Liver (tissue), 9 donors: ENCODE measurements around the gene AIMP1. TPM values are rescaled to one million over a fixed set of nuclear protein-coding genes. Genes with fewer than 3 reads are reported as not detected.
A peak's percentile ranks its signal among the peaks of the same experiment; 100 is the strongest.

Source experiments
- DNase-seq: peaks from one replicate; pipeline ENCODE4 v3.0.0-alpha.2; 2017; ENCODE audit warnings: low spot score
- H3K27ac ChIP-seq, 2 donors: one replicate each; pipeline ENCODE4 v1.7.0; 2013; ENCODE audit warnings: inconsistent platforms in 2 of 2, low read length in 2 of 2, control low read depth in 1 of 2, low read depth in 1 of 2, mild to moderate bottlenecking in 1 of 2
- H3K27me3 ChIP-seq, 4 donors: one replicate each; pipeline versions ENCODE4 v1.6.1 to v1.7.0; 2013; ENCODE audit warnings: low read length in 3 of 4, inconsistent platforms in 1 of 4, mild to moderate bottlenecking in 1 of 4, moderate library complexity in 1 of 4; ENCODE audit not compliant: control insufficient read depth in 4 of 4, insufficient read depth in 4 of 4
- H3K36me3 ChIP-seq, 4 donors: one replicate each; pipeline versions ENCODE4 v1.6.1 to v1.7.0; 2013; ENCODE audit warnings: low read length in 3 of 4, mild to moderate bottlenecking in 3 of 4, low read depth in 1 of 4, moderate library complexity in 1 of 4; ENCODE audit not compliant: control insufficient read depth in 4 of 4, insufficient read depth in 3 of 4
- H3K4me1 ChIP-seq, 4 donors: one replicate each; pipeline versions ENCODE4 v1.6.1 to v1.7.0; 2013; ENCODE audit warnings: low read length in 3 of 4, mild to moderate bottlenecking in 3 of 4, moderate library complexity in 1 of 4; ENCODE audit not compliant: control insufficient read depth in 4 of 4, insufficient read depth in 4 of 4
- H3K4me3 ChIP-seq, 3 donors: one replicate each; pipeline versions ENCODE4 v1.6.1 to v1.7.0; 2013; ENCODE audit warnings: low read length in 3 of 3, control low read depth in 1 of 3, low read depth in 1 of 3, mild to moderate bottlenecking in 1 of 3
- H3K9ac ChIP-seq, 2 donors: one replicate each; pipeline ENCODE4 v1.7.0; 2013; ENCODE audit warnings: low read length in 2 of 2, mild to moderate bottlenecking in 2 of 2, moderate library complexity in 2 of 2, control low read depth in 1 of 2, low read depth in 1 of 2
- H3K9me3 ChIP-seq, 4 donors: one replicate each; pipeline versions ENCODE4 v1.6.1 to v1.7.0; 2013; ENCODE audit warnings: low read length in 3 of 4; ENCODE audit not compliant: control insufficient read depth in 4 of 4
- EGR1 ChIP-seq, 2 donors: IDR thresholded peaks; 2 replicates each; pipeline ENCODE4 v1.6.1; 2016 to 2018; ENCODE audit warnings: antibody characterized with exemption in 2 of 2, low read depth in 2 of 2
- FOXA1 ChIP-seq: IDR thresholded peaks from 2 replicates; pipeline ENCODE4 v1.6.1; 2016; ENCODE audit warnings: antibody characterized with exemption
- FOXA2 ChIP-seq: IDR thresholded peaks from 2 replicates; pipeline ENCODE4 v1.6.1; 2016; ENCODE audit warnings: antibody characterized with exemption
- GABPA ChIP-seq, 2 donors: IDR thresholded peaks in 1 of 2; conservative IDR thresholded peaks in 1 of 2; 2 replicates each; pipeline ENCODE4 v1.6.1; 2016; ENCODE audit warnings: antibody characterized with exemption in 2 of 2, mild to moderate bottlenecking in 1 of 2, moderate library complexity in 1 of 2
- HNF4A ChIP-seq, 2 donors: conservative IDR thresholded peaks; 2 replicates each; pipeline ENCODE4 v1.6.1; 2016; ENCODE audit warnings: antibody characterized with exemption in 2 of 2, mild to moderate bottlenecking in 2 of 2
- HNF4G ChIP-seq: IDR thresholded peaks from 2 replicates; pipeline ENCODE4 v1.6.1; 2016; ENCODE audit warnings: antibody characterized with exemption
- JUND ChIP-seq, 2 donors: IDR thresholded peaks; 2 replicates each; pipeline ENCODE4 v1.6.1; 2016; ENCODE audit warnings: antibody characterized with exemption in 2 of 2
- MAX ChIP-seq: IDR thresholded peaks from 2 replicates; pipeline ENCODE4 v1.6.1; 2016; ENCODE audit warnings: antibody characterized with exemption
- NR2F2 ChIP-seq: IDR thresholded peaks from 2 replicates; pipeline ENCODE4 v1.6.1; 2016; ENCODE audit warnings: antibody characterized with exemption
- RAD21 ChIP-seq, 2 donors: IDR thresholded peaks; 2 replicates each; pipeline ENCODE4 v1.6.1; 2016; ENCODE audit warnings: antibody characterized with exemption in 2 of 2, mild to moderate bottlenecking in 2 of 2
- REST ChIP-seq: IDR thresholded peaks from 2 replicates; pipeline ENCODE4 v1.6.1; 2016; ENCODE audit warnings: antibody characterized with exemption, mild to moderate bottlenecking
- RXRA ChIP-seq, 2 donors: IDR thresholded peaks; 2 replicates each; pipeline ENCODE4 v1.6.1; 2017 to 2018; ENCODE audit warnings: antibody characterized with exemption in 2 of 2, mild to moderate bottlenecking in 1 of 2
- SP1 ChIP-seq: IDR thresholded peaks from 2 replicates; pipeline ENCODE4 v1.6.1; 2018; ENCODE audit warnings: antibody characterized with exemption, mild to moderate bottlenecking
- TAF1 ChIP-seq: conservative IDR thresholded peaks from 2 replicates; pipeline ENCODE4 v1.6.1; 2016; ENCODE audit warnings: antibody characterized with exemption, mild to moderate bottlenecking
- YY1 ChIP-seq: IDR thresholded peaks from 2 replicates; pipeline ENCODE4 v1.6.1; 2016; ENCODE audit warnings: antibody characterized with exemption, mild to moderate bottlenecking
- ZBTB33 ChIP-seq: IDR thresholded peaks from 2 replicates; pipeline ENCODE4 v1.6.1; 2016; ENCODE audit warnings: antibody characterized with exemption
- polyA plus RNA-seq, 2 donors: library from polyadenylated mRNA; stranded (reverse) in 1 of 2; unstranded in 1 of 2; fragments of 200-250 nt in 1 of 2; fragments of >200 nt in 1 of 2; fragmentation: Nextera tagmentation in 1 of 2; extraction: Ambion mirVana in 1 of 2; gene quantifications; one replicate each; pipeline versions ENCODE4 v1.2.1 to v1.2.3, GENCODE V29; 2013 to 2015
- total RNA-seq, 2 donors: library from RNA; depleted of rRNA; stranded (reverse); fragments of >200 nt; gene quantifications; one replicate each; pipeline ENCODE4 v1.2.3, GENCODE V29; 2014
- TF ChIP-seq, protein P1 (sequence below): fragments of 150-350 bp; IDR thresholded peaks from 2 replicates; pipeline ENCODE4 v1.5.1; 2017; ENCODE audit warnings: improper control_type of control experiment, low read depth, low read length; ENCODE audit not compliant: missing input control
- TF ChIP-seq, protein P2 (sequence below): IDR thresholded peaks from 2 replicates; pipeline ENCODE4 v1.6.1; 2016; ENCODE audit warnings: antibody characterized with exemption
- donor health status: healthy.
- donor health status: healthy.
- donor health status: healthy.
- donor health status: healthy.
- donor health status: healthy.

Gene AIMP1
- total and polyA plus RNA-seq, 4 donors, result 8.6 to 44.6 (median 10.5) TPM

DNA sequence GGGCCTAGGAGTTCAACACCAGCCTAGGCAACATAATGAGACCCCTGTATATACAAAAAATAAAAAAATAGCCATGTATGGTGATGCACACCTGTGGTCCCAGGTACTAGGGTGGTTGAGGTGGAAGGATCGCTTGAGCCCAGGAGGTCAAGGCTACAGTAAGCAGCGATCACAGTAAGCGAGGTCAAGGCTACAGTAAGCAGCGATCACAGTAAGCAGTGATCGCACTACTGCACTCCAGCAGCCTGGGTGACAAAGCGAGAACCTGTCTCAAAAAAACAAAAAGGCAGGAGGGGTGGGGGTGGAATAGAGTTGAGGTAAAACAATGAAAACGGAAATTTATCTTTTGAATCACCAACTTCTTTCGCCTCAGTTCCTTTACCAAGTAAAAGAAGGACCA lies 29.7 kb upstream of the AIMP1 start (continued):
- no peak for TF ChIP-seq REST
- TF ChIP-seq, protein P1, sequence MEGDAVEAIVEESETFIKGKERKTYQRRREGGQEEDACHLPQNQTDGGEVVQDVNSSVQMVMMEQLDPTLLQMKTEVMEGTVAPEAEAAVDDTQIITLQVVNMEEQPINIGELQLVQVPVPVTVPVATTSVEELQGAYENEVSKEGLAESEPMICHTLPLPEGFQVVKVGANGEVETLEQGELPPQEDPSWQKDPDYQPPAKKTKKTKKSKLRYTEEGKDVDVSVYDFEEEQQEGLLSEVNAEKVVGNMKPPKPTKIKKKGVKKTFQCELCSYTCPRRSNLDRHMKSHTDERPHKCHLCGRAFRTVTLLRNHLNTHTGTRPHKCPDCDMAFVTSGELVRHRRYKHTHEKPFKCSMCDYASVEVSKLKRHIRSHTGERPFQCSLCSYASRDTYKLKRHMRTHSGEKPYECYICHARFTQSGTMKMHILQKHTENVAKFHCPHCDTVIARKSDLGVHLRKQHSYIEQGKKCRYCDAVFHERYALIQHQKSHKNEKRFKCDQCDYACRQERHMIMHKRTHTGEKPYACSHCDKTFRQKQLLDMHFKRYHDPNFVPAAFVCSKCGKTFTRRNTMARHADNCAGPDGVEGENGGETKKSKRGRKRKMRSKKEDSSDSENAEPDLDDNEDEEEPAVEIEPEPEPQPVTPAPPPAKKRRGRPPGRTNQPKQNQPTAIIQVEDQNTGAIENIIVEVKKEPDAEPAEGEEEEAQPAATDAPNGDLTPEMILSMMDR, result no peak

DNA sequence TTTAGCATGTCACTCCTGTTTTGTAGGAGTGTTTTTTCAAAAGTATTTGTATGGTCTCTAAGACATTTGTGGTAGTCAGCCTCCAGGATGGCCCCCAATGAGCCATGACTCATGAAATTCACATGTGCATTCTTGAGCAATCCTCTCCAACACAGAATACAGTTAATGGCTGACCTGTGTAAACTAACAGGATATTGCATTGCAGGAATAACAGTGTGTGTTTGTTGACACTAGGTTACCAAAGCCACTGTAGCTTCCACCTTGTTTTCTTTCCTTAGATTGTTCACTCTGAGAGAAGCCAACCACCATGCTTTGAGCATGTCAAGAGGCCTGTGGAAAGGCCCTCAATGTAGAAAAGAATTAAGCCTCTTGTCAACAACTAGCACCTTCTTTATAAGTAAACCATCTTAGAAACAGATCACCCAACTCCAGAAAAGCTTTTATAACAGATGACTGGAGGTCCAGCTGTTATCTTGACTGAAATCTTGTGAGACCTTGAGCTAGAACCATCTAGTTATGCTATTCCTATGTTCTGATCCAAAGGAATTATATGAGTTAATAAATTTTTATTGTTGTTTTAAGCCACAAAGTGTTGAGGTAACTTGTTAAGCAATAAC lies 28.9 kb upstream of the AIMP1 start:
- Histone ChIP-seq H3K4me1 (peaks cover 0 to 13% (median 0%) of the 10 kb centered on the region in 4 donors), H3K9me3 (no peaks in the 10 kb centered on the region), H3K27me3 (no peaks in the 10 kb centered on the region), H3K36me3 (peaks cover 0 to 10% (median 8%) of the 10 kb centered on the region in 4 donors), H3K4me3 (no peak overlapping the region), H3K27ac (peak overlapping the region in 1 of 2 donors; percentile 9), H3K9ac (no peak overlapping the region)
- DNase-seq, result no peak
- TF ChIP-seq RXRA (IDR thresholded peaks at IDR 0.05), result peak in 1 of 2 donors; percentile 50
- peak; percentile 31 to 47 for TF ChIP-seq HNF4A (conservative IDR thresholded peaks at IDR 0.05)
- no peak for TF ChIP-seq REST
- peak; percentile 85 for TF ChIP-seq FOXA2
- TF ChIP-seq NR2F2, result no peak
- no peak for TF ChIP-seq EGR1 (IDR thresholded peaks at IDR 0.05; ENCODE audit: low read depth in 2 of 2)
- no peak for TF ChIP-seq HNF4G
- TF ChIP-seq TAF1, result no peak
- TF ChIP-seq SP1, result peak; percentile 63
- TF ChIP-seq ZBTB33, result peak; percentile 48
- TF ChIP-seq YY1, result peak; percentile 95
- TF ChIP-seq, protein P2, sequence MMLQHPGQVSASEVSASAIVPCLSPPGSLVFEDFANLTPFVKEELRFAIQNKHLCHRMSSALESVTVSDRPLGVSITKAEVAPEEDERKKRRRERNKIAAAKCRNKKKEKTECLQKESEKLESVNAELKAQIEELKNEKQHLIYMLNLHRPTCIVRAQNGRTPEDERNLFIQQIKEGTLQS, result peak; percentile 81
- TF ChIP-seq JUND (IDR thresholded peaks at IDR 0.05), result peak; percentile 77 to 89
- TF ChIP-seq RAD21 (IDR thresholded peaks at IDR 0.05), result no peak
- peak; percentile 62 for TF ChIP-seq FOXA1
- peak in 1 of 2 donors; percentile 57 for TF ChIP-seq GABPA (IDR thresholded peaks at IDR 0.05 in 1 of 2, conservative IDR thresholded peaks at IDR 0.05 in 1 of 2)
- TF ChIP-seq, protein P1, result no peak
- TF ChIP-seq MAX, result peak; percentile 46
